GM19035 (cell line): ENCODE data around the gene ZNF341.
"Not testable (repeated sequence)": the region's sequence is repeated elsewhere in the genome, so short reads cannot be mapped to it uniquely, and the experiment has no call there.

Experiments used
- ATAC-seq: cut with Tn5 transposase; IDR thresholded peaks from one replicate; pipeline ENCODE4 v1.9.1; 2021; ENCODE audit not compliant: unreplicated experiment

Gene ZNF341

DNA sequence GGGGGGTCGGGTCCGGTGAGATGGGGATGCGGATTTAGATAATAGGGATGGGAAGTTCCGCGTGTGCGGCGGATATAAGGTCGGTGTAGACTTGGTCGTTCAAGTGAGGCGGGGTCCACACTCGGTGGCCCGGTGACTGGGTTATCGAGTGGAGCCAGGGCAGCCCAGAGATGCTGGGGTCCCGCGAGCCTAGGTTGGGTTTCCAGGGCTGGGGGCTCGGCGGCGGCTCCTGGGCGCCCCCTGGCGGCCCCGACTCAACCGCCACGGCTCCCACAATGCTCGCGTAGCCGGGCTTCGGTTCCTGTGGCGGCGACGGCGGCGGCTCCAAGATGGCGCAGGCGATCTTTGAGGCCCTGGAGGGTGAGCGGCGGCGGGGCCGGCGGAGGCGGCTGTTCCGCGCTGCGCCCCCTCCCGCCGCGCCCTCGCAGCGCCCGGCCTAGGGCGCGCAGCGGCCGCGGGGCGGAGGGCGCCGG lies at the start of gene ZNF341:
Gene ZNF341, plus strand, starts transcription at position 304 of the 473 bp plus-strand sequence. Its CDS starts 26 bp downstream, at position 330.
- peak; percentile 80 for ATAC-seq

GRCh38 chr20:33684533-33685327 lies 47.1 kb upstream of the ZNF341 start:
- ATAC-seq = no peak

DNA sequence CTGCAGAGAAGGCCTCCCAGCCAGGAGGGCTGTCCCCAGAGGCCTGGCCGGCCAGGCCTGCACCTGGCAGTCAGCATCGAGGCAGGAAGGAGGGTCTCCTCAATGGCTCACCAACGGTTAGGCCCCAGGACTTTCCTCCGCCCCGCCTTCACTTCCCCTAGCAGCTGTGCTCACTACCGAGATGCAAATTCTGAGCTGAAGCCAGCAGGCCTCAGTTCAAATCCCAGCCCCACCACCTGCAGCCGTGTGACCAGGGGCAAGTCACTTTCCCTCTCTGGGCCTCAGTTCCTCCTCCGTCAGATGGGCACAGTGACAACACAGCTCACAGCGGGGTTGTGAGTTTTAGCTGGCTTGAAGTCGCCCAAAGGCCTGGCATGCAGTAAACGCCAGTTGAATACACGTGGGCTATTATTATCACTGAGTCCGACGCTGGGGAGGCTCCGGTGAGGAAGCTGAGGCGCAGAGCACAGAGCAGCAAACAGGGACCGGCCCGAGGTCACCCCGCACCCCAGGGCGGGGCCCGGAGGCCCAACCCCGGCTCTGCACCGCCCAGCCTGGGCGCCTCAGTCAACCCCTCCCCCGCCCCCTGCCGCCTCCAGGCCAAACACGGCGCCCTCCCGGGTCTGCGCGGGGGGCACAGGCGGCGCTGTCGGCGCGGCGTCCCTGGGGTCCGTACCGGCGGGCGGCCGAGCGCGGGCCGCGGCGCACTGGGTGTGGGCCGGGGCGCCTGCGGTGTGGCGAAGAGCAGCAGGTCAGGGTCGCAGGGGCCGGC lies 46.3 kb upstream of the ZNF341 start:
- peak; percentile 36 for ATAC-seq

- ATAC-seq = peak; percentile 87
Measured at GRCh38 chr20:33686100-33686983, 45.5 kb upstream of the ZNF341 start, which contains the start of gene E2F1. Gene E2F1 (minus strand): TSS chr20:33686385. CDS start chr20:33686264, 121 bp downstream.

DNA sequence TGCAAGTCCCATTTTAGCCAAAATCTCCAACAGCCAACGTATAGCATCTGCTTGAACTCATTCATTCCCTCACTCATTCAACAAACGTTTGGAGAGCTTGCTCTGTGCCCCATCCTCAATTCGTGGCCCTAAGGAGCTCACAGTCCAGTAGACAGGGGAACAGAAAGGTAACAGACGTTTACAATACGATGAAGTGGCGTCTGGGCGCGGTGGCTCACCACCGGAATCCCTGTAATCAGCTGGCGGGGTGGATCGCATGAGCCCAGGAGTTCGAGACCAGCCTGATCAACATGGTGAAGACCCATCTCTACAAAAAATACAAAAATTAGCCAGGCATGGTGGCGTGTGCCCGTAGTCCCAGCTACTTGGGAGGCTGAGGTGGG lies 44.8 kb upstream of the ZNF341 start:
- ATAC-seq = no peak

DNA sequence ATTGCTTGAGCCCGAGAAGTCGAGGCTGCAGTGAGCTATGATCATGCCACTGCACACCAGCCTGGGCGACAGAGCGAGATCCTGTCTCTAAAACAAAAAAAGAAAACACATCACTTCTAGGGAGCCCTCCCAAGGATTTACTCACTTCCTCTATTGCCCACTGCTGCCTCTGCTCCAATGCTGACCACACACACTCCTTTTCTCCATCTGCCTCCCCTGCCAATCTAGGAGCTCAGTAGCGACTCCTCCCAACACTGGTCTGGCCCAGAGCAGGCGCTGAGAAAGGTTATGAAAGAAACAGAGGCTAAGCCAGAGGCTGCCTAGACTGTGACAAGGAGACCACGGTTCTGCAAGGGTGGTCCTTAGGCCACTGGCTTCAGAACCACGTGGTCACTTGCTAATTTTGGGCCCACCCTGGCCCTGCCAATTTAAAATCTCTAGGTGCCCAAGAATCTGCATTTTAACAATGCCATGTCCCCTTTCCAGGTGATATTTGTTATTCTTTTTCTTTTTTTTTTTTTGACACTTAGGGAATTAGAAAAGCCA lies 44.4 kb upstream of the ZNF341 start:
- no peak for ATAC-seq

DNA sequence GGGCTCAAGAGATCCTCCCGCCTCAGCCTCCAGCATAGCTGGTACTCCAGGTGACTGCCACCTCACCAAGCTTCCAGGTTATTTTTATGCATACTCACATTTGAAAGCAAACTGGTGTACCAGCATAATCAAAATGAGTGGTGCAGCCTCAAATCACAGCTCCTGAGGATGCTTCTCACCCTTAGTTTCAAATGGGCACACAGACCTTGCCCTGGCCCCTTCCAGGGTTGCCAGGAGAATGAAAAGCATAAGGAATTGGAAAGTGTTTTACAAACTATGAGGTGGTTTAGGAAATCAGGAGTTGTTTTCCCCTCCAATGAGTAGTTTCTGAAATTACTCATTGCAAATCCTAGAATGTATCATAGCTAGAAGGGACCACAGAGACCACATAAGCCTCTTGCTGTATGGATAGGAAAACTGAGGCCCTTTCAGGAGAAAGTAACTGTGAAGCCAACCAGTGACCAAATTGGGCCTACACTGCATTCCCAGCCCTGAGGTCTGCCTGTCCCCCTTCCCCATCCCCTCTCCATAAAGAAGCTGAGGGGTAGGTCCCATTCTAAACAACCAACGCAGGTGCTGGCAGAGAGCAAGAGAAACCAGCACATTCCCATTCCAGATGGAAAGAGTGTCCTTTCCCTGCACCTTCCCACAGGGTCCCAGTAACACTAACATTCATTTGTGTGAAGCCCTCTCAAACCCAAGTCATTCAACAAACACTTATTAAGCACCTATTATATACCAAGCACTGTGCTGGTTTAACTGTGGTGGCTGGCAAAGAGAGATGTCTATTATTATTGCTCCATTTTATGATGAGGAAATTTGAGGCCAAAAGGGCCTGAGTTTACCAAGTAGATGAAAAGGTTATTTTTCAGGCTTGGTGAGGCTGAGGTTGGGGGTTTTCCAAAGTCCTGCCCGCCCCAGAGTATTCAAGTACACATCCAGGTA lies 43.5 kb upstream of the ZNF341 start:
- ATAC-seq = no peak

GRCh38 chr20:33688938-33689424 lies 42.8 kb upstream of the ZNF341 start:
- no peak for ATAC-seq

DNA sequence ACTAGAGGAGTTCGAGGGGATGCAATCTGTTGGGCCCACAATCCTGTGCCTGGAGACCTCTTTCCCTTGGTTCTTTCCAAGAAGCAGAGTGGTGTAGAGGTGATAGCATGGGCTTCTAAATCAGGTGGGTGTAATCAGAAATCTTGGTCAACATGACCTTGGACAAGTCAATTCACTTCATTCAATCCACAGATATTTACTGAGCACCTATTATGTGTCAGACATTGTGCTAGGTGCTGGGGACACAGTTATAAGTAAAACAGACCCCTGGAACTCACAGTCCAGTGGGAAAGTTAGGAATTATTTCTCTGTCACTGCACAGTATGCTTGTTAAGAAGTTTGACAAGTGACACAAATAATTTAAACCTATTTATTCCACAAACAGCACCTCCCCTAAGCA lies 42.3 kb upstream of the ZNF341 start:
- no peak for ATAC-seq

DNA sequence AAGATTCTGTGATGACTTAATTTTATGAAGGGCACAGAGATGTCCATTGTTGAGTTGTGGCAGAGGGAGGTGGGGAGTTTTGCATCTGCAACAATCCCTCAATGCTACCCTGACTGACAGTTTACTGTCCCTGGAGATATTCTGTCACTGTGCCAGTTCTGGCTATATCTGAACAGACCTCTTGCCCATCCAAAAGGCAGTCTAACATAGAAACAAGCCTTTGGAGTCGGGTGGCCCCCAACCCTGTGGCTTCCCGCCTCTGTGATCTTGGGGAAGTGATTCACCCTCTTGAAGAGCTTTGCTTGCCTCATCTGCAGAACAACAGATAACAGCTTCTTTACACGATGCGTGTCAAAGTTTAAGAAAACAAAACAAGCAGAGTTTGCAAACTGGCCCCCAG lies 41.8 kb upstream of the ZNF341 start:
- ATAC-seq = no peak

DNA sequence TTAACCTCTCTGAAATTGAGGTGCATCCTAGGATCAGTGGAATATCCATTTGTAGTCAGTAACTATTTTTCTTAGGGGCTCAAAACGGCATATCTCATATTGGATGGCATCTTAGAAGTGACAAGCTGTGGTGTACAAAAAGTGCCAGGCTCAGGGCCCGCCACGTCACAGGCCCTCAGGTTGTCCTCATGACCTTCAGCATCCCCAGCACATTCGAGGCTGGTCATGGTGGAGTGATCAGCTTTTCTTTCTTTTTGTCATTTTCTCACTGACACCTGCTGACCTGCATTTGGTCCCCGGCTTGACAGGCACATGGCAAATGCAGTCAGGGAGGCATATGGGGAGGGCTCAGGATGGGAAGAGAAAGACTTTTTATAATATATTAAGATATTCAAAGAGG lies 38.5 kb upstream of the ZNF341 start:
- no peak for ATAC-seq

DNA sequence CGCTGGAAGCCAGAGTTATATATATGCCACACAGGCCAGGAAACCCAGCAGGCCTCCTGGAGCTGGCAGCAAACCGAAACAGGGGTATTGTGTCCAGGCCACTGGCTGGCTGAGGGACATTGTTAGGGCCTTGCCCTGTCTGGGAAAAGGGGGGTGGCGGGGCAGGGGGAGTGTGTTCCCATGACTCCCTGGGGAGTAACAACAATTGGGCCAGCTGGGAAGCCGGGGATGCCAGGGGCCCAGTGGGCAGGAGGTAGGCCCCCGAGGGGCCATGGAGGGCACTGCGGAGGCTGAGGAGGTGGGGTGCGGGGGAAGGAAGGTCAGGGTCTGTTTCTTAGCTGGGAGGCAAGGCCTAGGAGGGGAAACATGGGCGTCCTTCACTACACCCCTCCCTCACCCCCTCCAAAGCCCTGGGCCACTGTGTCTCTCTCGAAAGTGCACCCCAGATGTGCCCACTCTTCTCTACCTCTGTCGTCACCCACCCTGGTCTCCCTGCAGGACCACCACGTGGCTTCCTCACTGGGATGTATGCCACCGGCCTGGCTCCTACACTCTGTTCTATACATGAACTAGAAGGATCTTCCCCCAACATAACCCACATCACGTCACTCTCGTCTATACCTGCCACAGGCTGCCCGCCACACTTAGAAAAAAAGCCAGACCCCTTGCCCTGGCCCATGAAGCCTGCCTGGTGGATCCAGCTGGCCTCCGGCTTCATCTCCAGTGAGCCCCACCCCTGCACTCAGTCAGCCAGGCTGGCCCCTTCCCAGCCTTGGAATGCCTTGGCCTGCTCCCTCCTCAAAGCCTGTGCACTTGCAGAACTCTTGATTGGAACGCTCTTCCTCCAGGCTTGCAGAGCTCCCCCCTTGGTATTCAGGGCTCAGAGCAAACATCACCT lies 37.8 kb upstream of the ZNF341 start:
- no peak for ATAC-seq

DNA sequence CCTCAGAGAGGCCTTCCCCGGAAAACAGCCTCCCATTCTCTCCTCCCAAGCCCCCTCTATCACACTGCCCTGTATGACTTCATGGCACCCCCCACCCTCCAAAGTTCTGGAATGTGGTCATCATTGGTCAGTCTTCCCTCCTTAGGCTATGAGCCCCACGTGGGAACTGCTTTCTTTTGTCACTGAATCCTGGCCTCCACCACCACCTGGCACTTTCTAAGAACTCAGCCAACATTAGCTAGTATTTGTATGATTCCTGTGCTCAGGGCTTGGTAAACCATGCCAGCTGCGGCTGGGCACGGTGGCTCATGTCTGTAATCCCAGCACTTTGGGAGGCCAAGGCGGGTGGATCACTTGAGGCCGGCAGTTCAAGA lies 37.2 kb upstream of the ZNF341 start:
- no peak for ATAC-seq

- ATAC-seq = no peak
Measured at GRCh38 chr20:33696448-33696847, 35.3 kb upstream of the ZNF341 start.

DNA sequence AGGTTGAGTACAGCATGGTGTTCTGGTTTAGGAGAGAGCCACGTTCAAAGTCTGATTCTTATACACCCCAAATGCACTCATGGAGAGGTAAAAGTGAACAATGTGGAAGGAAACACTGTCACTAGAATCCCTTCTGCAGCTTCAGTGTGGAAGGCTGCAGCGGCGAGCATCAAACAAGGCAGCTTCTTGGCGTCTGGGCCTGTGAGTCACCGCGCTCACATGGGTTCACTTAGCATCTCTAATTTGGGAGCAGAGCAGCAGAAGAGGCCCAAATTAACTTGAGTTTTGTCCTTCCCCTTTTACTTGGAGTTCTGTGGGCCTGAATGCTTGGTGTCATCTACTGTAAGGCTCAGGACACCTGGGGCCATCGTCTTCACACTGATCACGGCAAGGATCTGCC lies 34.7 kb upstream of the ZNF341 start:
- ATAC-seq = no peak

GRCh38 chr20:33698966-33699365 lies 32.8 kb upstream of the ZNF341 start:
- ATAC-seq = not testable (repeated sequence)

DNA sequence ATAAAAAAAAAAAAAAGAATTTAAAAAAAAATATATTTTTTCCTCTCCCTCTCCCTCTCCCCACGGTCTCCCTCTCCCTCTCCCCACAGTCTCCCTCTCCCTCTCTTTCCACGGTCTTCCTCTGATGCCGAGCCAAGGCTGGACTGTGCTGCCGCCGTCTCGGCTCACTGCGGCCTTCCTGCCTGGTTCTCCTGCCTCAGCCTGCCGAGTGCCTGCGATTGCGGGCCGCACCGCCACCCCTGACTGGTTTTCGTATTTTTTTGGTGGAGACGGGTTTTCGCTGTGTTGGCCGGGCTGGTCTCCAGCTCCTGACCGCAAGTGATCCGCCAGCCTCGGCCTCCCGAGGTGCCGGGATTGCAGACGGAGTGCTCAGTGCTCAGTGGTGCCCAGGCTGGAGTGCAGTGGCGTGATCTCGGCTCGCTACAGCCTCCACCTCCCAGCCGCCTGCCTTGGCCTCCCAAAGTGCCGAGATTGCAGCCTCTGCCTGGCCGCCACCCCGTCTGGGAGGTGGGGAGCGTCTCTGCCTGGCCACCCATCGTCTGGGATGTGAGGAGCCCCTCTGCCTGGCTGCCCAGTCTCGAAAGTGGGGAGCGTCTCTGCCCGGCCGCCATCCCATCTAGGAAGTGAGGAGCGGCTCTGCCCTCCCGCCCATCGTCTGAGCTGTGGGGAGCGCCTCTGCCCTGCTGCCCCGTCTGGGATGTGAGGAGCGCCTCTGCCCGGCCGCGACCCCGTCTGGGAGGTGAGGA lies 30.9 kb upstream of the ZNF341 start:
- ATAC-seq = not testable (repeated sequence)
